ENCODE results near the gene NAALADL2. TPM values are rescaled to one million over a fixed set of nuclear protein-coding genes. Genes with fewer than 3 reads are reported as not detected.

NAALADL2 gene
- total and polyA plus RNA-seq, 2 of the 4 experiments (the other 2 are of a cell fraction), result 3.8 to 19.2 TPM

DNA sequence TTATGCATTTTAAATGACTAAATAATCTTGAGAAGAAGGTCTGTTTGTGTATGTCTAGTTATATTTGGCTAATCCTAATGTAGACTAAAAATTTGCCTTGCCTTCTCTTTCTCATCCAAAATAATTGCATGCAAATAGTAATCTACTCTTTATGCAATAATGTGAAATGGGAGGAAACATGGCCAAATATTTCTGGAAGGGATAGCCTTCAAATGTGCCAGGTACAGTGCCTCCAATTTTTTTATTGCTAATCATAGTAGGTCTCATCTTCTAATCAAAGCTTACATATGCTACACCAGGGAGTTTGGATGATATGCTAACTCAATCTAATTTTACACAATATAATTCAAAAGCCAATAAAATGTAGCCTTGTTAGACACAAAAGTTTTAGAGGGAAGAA is 911.3 kb downstream of the NAALADL2 start:
- no peak overlapping the region for H2BK20ac ChIP-seq (ENCODE audit: low read depth, low read length)
- no peak overlapping the region for H2BK120ac ChIP-seq (ENCODE audit: low read depth, low read length)
- dilution Hi-C loops (cut with HindIII; ENCODE audit: low sequenced_read_pairs, unreplicated experiment), result no loop called here

More for the DNA sequence above, 911.3 kb downstream of the NAALADL2 start:
- no peak for TF ChIP-seq CEBPB (IDR thresholded peaks at IDR 0.05; ENCODE audit: low read depth, low read length)
- no peak overlapping the region for H4K5ac ChIP-seq (ENCODE audit: low read depth, low read length)
- no TSS peak for BruUV-seq (replicated peaks)
- DNase-seq (no peak), ATAC-seq (ENCODE audit: low read depth) (no peak)
- ChIA-PET CTCF (no interaction called here), POLR2A (ENCODE audit: unreplicated experiment) (no interaction called here)
- no peaks in the 10 kb centered on the region for H4K20me1 ChIP-seq (ENCODE audit: insufficient read depth, low read length)
- no peaks in the 10 kb centered on the region for H3K27me3 ChIP-seq (ENCODE audit: control insufficient read depth, insufficient read depth, low read length)
- no peak overlapping the region for H3K23ac ChIP-seq (ENCODE audit: low read depth, low read length)
- H3K4me1 ChIP-seq (ENCODE audit: control insufficient read depth, insufficient read depth, low read length), result no peaks in the 10 kb centered on the region
- no peak overlapping the region for H3K14ac ChIP-seq (replicated peaks; ENCODE audit: low read depth, low read length)
- H4K8ac ChIP-seq (ENCODE audit: low read depth in 2 of 2, low read length in 2 of 2), result no peak overlapping the region
- H3K56ac ChIP-seq (ENCODE audit: extremely low read depth, insufficient read depth, low read length), result no peak overlapping the region
- no peak overlapping the region for H4K91ac ChIP-seq (ENCODE audit: insufficient read depth, low read depth, low read length)
- no peaks in the 10 kb centered on the region for H3K36me3 ChIP-seq (ENCODE audit: control insufficient read depth, insufficient read depth, low read length)
- no peak overlapping the region for H2AFZ ChIP-seq (replicated peaks; ENCODE audit: low read length, poor library complexity)
- no peak overlapping the region for H3K18ac ChIP-seq (ENCODE audit: low read depth, low read length)
- no peak overlapping the region for H3K9ac ChIP-seq (ENCODE audit: low read depth, low read length)
- no peak overlapping the region for H3K4me3 ChIP-seq (ENCODE audit: insufficient read depth, low read depth, low read length)
- no peak overlapping the region for H3K4me2 ChIP-seq (ENCODE audit: low read depth, low read length)
- H3K9me1 ChIP-seq (ENCODE audit: insufficient read depth, low read length), result no peaks in the 10 kb centered on the region
- no peak overlapping the region for H2BK15ac ChIP-seq (ENCODE audit: low read depth, low read length)
- H3K4ac ChIP-seq (ENCODE audit: low read depth, low read length), result no peak overlapping the region
- H2AK9ac ChIP-seq (replicated peaks; ENCODE audit: low read depth, low read length, poor library complexity), result no peak overlapping the region
- H3K9me3 ChIP-seq (ENCODE audit: control insufficient read depth, insufficient read depth, low read length), result no peaks in the 10 kb centered on the region
- H2AK5ac ChIP-seq (ENCODE audit: low read depth, low read length), result no peak overlapping the region
- intact Hi-C loops (cut with micrococcal nuclease), result no loop called here
- in situ Hi-C loops (cut with MboI; ENCODE audit: low sequenced_read_pairs), result no loop called here
- no peaks in the 10 kb centered on the region for H3K79me1 ChIP-seq (ENCODE audit: low read depth in 1 of 2, low read length in 2 of 2)
- H2BK5ac ChIP-seq (ENCODE audit: low read depth, low read length, poor library complexity, severe bottlenecking), result no peak overlapping the region
- no peak overlapping the region for H3K27ac ChIP-seq (ENCODE audit: insufficient read depth, low read length)

All from IMR-90 (cell line).